H9 (cell line): ENCODE measurements around the gene SECTM1. TPM values are rescaled to one million over a fixed set of nuclear protein-coding genes. Genes with fewer than 3 reads are reported as not detected.

Experiments used
- DNase-seq: peaks from one replicate; pipeline ENCODE4 v3.0.0-alpha.2; 2017
- H2AFZ ChIP-seq: one replicate; pipeline ENCODE4 v1.6.1; 2013; ENCODE audit warnings: mild to moderate bottlenecking, low read length, control low read depth, moderate library complexity
- H2AK5ac ChIP-seq: 2 replicates; pipeline ENCODE4 v1.6.1; 2013; ENCODE audit warnings: low read length, control low read depth, mixed read lengths; ENCODE audit not compliant: insufficient read length
- H2BK120ac ChIP-seq: one replicate; pipeline ENCODE4 v1.6.1; 2013; ENCODE audit warnings: low read depth, mild to moderate bottlenecking, low read length, control low read depth, inconsistent platforms; ENCODE audit not compliant: poor library complexity, severe bottlenecking
- H2BK12ac ChIP-seq: 2 replicates; pipeline ENCODE4 v1.6.1; 2013; ENCODE audit warnings: low read length, control low read depth, mixed read lengths, low read depth; ENCODE audit not compliant: insufficient read length
- H2BK15ac ChIP-seq: 2 replicates; pipeline ENCODE4 v1.6.1; 2013; ENCODE audit warnings: low read depth, low read length, control low read depth
- H2BK20ac ChIP-seq: one replicate; pipeline ENCODE4 v1.6.1; 2013; ENCODE audit warnings: low read depth, mild to moderate bottlenecking, low read length, control low read depth, inconsistent platforms; ENCODE audit not compliant: poor library complexity, severe bottlenecking
- H2BK5ac ChIP-seq: 2 replicates; pipeline ENCODE4 v1.6.1; 2013; ENCODE audit warnings: low read length, control low read depth, mixed read lengths; ENCODE audit not compliant: insufficient read length
- H3K14ac ChIP-seq: 2 replicates; pipeline ENCODE4 v1.6.1; 2013; ENCODE audit warnings: low read length, control low read depth; ENCODE audit not compliant: insufficient read depth
- H3K18ac ChIP-seq: 2 replicates; pipeline ENCODE4 v1.6.1; 2013; ENCODE audit warnings: low read depth, mild to moderate bottlenecking, mixed read lengths, low read length, control low read depth; ENCODE audit not compliant: insufficient read length
- H3K23ac ChIP-seq: 2 replicates; pipeline ENCODE4 v1.6.1; 2013; ENCODE audit warnings: low read length, control low read depth, mixed read lengths, low read depth; ENCODE audit not compliant: insufficient read length
- H3K23me2 ChIP-seq: 2 replicates; pipeline ENCODE4 v1.6.1; 2013; ENCODE audit warnings: low read depth, mild to moderate bottlenecking, mixed read lengths, low read length, control low read depth; ENCODE audit not compliant: insufficient read length, poor library complexity, severe bottlenecking
- H3K27ac ChIP-seq: 2 replicates; pipeline ENCODE4 v1.5.1; 2013; ENCODE audit warnings: low read length, control low read depth, mixed read lengths, low read depth; ENCODE audit not compliant: insufficient read length
- H3K27me3 ChIP-seq: 2 replicates; pipeline ENCODE4 v1.6.1; 2013; ENCODE audit warnings: low read length, control low read depth, inconsistent platforms; ENCODE audit not compliant: insufficient read depth
- H3K4ac ChIP-seq: 2 replicates; pipeline ENCODE4 v1.6.1; 2013; ENCODE audit warnings: low read depth, mild to moderate bottlenecking, control low read depth, inconsistent platforms, low read length, moderate library complexity
- H3K4me1 ChIP-seq: 2 replicates; pipeline ENCODE4 v1.6.1; 2013; ENCODE audit warnings: low read length, control low read depth, inconsistent platforms; ENCODE audit not compliant: insufficient read depth
- H3K4me2 ChIP-seq: 2 replicates; pipeline ENCODE4 v1.6.1; 2013; ENCODE audit warnings: low read length, control low read depth, mixed read lengths; ENCODE audit not compliant: insufficient read length, insufficient read depth
- H3K56ac ChIP-seq: 2 replicates; pipeline ENCODE4 v1.6.1; 2013; ENCODE audit warnings: low read depth, mild to moderate bottlenecking, mixed read lengths, low read length, control low read depth; ENCODE audit not compliant: insufficient read length
- H3K79me1 ChIP-seq: 2 replicates; pipeline ENCODE4 v1.6.1; 2013; ENCODE audit warnings: low read depth, mild to moderate bottlenecking, moderate library complexity, low read length, control low read depth, inconsistent platforms; ENCODE audit not compliant: insufficient read depth, poor library complexity, severe bottlenecking
- H3K79me2 ChIP-seq: 2 replicates; pipeline ENCODE4 v1.6.1; 2013; ENCODE audit warnings: low read length, control low read depth, inconsistent platforms; ENCODE audit not compliant: insufficient read depth
- H3K9ac ChIP-seq: 2 replicates; pipeline ENCODE4 v1.6.1; 2013; ENCODE audit warnings: low read length, control low read depth, mixed read lengths; ENCODE audit not compliant: insufficient read length; ENCODE audit errors: extremely low read depth
- H3K9me3 ChIP-seq: one replicate; pipeline ENCODE4 v1.6.1; 2013; ENCODE audit warnings: low read depth, low read length, inconsistent platforms; ENCODE audit not compliant: control insufficient read depth
- H3T11ph ChIP-seq: one replicate; pipeline ENCODE4 v1.6.1; 2013; ENCODE audit warnings: mild to moderate bottlenecking, low read length, control low read depth, inconsistent platforms
- H4K20me1 ChIP-seq: one replicate; pipeline ENCODE4 v1.6.1; 2013; ENCODE audit not compliant: control insufficient read depth, insufficient read length, insufficient read depth
- H4K5ac ChIP-seq: 2 replicates; pipeline ENCODE4 v1.6.1; 2013; ENCODE audit warnings: low read depth, mild to moderate bottlenecking, mixed read lengths, low read length, control low read depth; ENCODE audit not compliant: insufficient read length
- H4K8ac ChIP-seq: replicated peaks from 2 replicates; pipeline ENCODE4 v1.6.1; 2013; ENCODE audit warnings: low read length, control low read depth, mixed read lengths, low read depth; ENCODE audit not compliant: insufficient read length
- H4K91ac ChIP-seq: 2 replicates; pipeline ENCODE4 v1.6.1; 2013; ENCODE audit warnings: low read depth, mild to moderate bottlenecking, moderate library complexity, mixed read lengths, low read length, control low read depth; ENCODE audit not compliant: insufficient read length
- H3K27ac Mint-ChIP-seq, 3 experiments: 2 replicates in 2 of 3; 3 replicates in 1 of 3; pipeline ENCODE4 v1.8.0; 2020 to 2021; ENCODE audit warnings: mixed read lengths in 3 of 3, mild to moderate bottlenecking in 1 of 3, moderate library complexity in 1 of 3
- H3K27me3 Mint-ChIP-seq: 2 replicates; pipeline ENCODE4 v1.8.0; 2021; ENCODE audit warnings: low read depth, mild to moderate bottlenecking, moderate library complexity, mixed read lengths
- H3K36me3 Mint-ChIP-seq, 3 experiments: 2 replicates in 2 of 3; 3 replicates in 1 of 3; pipeline ENCODE4 v1.8.0; 2020 to 2021; ENCODE audit warnings: low read depth in 3 of 3, mixed read lengths in 3 of 3; ENCODE audit not compliant: insufficient read depth in 1 of 3
- H3K4me1 Mint-ChIP-seq, 2 experiments: 2 replicates each; pipeline ENCODE4 v1.8.0; 2020; ENCODE audit warnings: mixed read lengths in 2 of 2
- H3K4me3 Mint-ChIP-seq, 2 experiments: 2 replicates in 1 of 2; 3 replicates in 1 of 2; pipeline ENCODE4 v1.8.0; 2020 to 2021; ENCODE audit warnings: mild to moderate bottlenecking in 2 of 2, mixed read lengths in 2 of 2, moderate library complexity in 1 of 2
- H3K9me3 Mint-ChIP-seq, 2 experiments: 2 replicates in 1 of 2; 3 replicates in 1 of 2; pipeline ENCODE4 v1.8.0; 2020; ENCODE audit warnings: mild to moderate bottlenecking in 2 of 2, mixed read lengths in 2 of 2, moderate library complexity in 1 of 2
- WGBS: extraction: QIAGEN DNeasy Blood & Tissue Kit; methylation state at CpG from one replicate; pipeline ENCODE4 v1.1.7; 2013; ENCODE audit warnings: missing lambda C conversion rate, low lambda C conversion rate, mixed read lengths; ENCODE audit not compliant: insufficient read length; ENCODE audit errors: extremely low coverage; 5-methylcytosine and 5-hydroxymethylcytosine counted together
- total RNA-seq: library from RNA; stranded (reverse); gene quantifications from 2 replicates; pipeline ENCODE4 v1.2.1, GENCODE V29; 2021
- TF ChIP-seq, protein P1 (sequence below): fragments of 200-600 bp; sonication (generic); conservative IDR thresholded peaks from 3 replicates; pipeline ENCODE4 v1.8.0; 2021; ENCODE audit warnings: antibody characterized with exemption, mild to moderate bottlenecking

Gene SECTM1
- total RNA-seq, 1 experiment from 2014 or later: 0.28 TPM

GRCh38 chr17:82349287-82349701 lies 15.7 kb upstream of the SECTM1 start:
- no peaks in the 10 kb centered on the region for H3K36me3 Mint-ChIP-seq
- no peak overlapping the region for H3K27ac Mint-ChIP-seq
- H3K9me3 Mint-ChIP-seq: no peaks in the 10 kb centered on the region
- H4K8ac ChIP-seq: no peak overlapping the region
- no peak overlapping the region for H4K91ac ChIP-seq
- no peak overlapping the region for H3K56ac ChIP-seq
- H3K27me3 Mint-ChIP-seq: peaks cover 11% of the 10 kb centered on the region
- H3K27ac ChIP-seq: no peak overlapping the region
- no peak overlapping the region for H3K4ac ChIP-seq
- no peak overlapping the region for H2BK120ac ChIP-seq
- WGBS: no CpG with 5 or more reads among the region's 11 CpGs
- no peak overlapping the region for H3K4me2 ChIP-seq
- H4K20me1 ChIP-seq: no peaks in the 10 kb centered on the region
- no peak for DNase-seq
- H2AK5ac ChIP-seq: no peak overlapping the region
- H3K9me3 ChIP-seq: no peaks in the 10 kb centered on the region
- no peak overlapping the region for H3K18ac ChIP-seq
- no peak overlapping the region for H3K4me3 Mint-ChIP-seq
- H3K9ac ChIP-seq: no peak overlapping the region
- H3T11ph ChIP-seq: no peak overlapping the region
- H3K27me3 ChIP-seq: no peaks in the 10 kb centered on the region
- H3K23ac ChIP-seq: no peak overlapping the region
- H2AFZ ChIP-seq: no peak overlapping the region
- H3K14ac ChIP-seq: no peak overlapping the region
- H2BK20ac ChIP-seq: no peak overlapping the region
- H2BK5ac ChIP-seq: no peak overlapping the region
- H3K23me2 ChIP-seq: no peaks in the 10 kb centered on the region
- H3K4me1 ChIP-seq: no peaks in the 10 kb centered on the region
- TF ChIP-seq, protein P1, sequence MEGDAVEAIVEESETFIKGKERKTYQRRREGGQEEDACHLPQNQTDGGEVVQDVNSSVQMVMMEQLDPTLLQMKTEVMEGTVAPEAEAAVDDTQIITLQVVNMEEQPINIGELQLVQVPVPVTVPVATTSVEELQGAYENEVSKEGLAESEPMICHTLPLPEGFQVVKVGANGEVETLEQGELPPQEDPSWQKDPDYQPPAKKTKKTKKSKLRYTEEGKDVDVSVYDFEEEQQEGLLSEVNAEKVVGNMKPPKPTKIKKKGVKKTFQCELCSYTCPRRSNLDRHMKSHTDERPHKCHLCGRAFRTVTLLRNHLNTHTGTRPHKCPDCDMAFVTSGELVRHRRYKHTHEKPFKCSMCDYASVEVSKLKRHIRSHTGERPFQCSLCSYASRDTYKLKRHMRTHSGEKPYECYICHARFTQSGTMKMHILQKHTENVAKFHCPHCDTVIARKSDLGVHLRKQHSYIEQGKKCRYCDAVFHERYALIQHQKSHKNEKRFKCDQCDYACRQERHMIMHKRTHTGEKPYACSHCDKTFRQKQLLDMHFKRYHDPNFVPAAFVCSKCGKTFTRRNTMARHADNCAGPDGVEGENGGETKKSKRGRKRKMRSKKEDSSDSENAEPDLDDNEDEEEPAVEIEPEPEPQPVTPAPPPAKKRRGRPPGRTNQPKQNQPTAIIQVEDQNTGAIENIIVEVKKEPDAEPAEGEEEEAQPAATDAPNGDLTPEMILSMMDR: no peak
- no peak overlapping the region for H2BK12ac ChIP-seq
- H4K5ac ChIP-seq: no peak overlapping the region
- peaks cover 4 to 10% of the 10 kb centered on the region in 2 experiments; a peak in 3 of 4 replicates for H3K4me1 Mint-ChIP-seq
- H3K79me1 ChIP-seq: no peaks in the 10 kb centered on the region
- no peaks in the 10 kb centered on the region for H3K79me2 ChIP-seq
- H2BK15ac ChIP-seq: no peak overlapping the region
